ENCODE results near the gene NCAPD2.
A peak's percentile ranks its signal among the peaks of the same experiment; 100 is the strongest.

Gene NCAPD2

GRCh38 chr12:6534945-6535696, 41.2 kb downstream of the NCAPD2 start:
- DNase-seq: peak; percentile 83

GRCh38 chr12:6535697-6535946, 41.7 kb downstream of the NCAPD2 start:
- DNase-seq: no peak

GRCh38 chr12:6535960-6536847, 42.3 kb downstream of the NCAPD2 start:
- peak; percentile 16 for DNase-seq

- DNase-seq: no peak
Observed at GRCh38 chr12:6536894-6537579, 43.1 kb downstream of the NCAPD2 start.

- DNase-seq: peak; percentile 85
Observed at GRCh38 chr12:6537580-6538419, 43.9 kb downstream of the NCAPD2 start.

GRCh38 chr12:6538420-6539313, 44.8 kb downstream of the NCAPD2 start:
- DNase-seq: no peak

GRCh38 chr12:6539314-6539682, 45.4 kb downstream of the NCAPD2 start:
- no peak for DNase-seq

GRCh38 chr12:6539707-6540134, 45.8 kb downstream of the NCAPD2 start:
- no peak for DNase-seq

GRCh38 chr12:6540181-6540877, 46.4 kb downstream of the NCAPD2 start:
- peak; percentile 54 for DNase-seq

- no peak for DNase-seq
Observed at GRCh38 chr12:6541371-6542165, 47.7 kb downstream of the NCAPD2 start.

- DNase-seq: no peak
Observed at GRCh38 chr12:6542209-6543009, 48.5 kb downstream of the NCAPD2 start.

- no peak for DNase-seq
Observed at GRCh38 chr12:6546016-6546415, 52.1 kb downstream of the NCAPD2 start.

GRCh38 chr12:6547566-6547965, 53.7 kb downstream of the NCAPD2 start:
- no peak for DNase-seq

- no peak for DNase-seq
Observed at GRCh38 chr12:6547987-6548386, 54.1 kb downstream of the NCAPD2 start.

GRCh38 chr12:6548556-6548955, 54.7 kb downstream of the NCAPD2 start:
- no peak for DNase-seq

GRCh38 chr12:6548966-6549683, 55.2 kb downstream of the NCAPD2 start:
- DNase-seq: no peak

- DNase-seq: no peak
Observed at GRCh38 chr12:6549684-6550151, 55.8 kb downstream of the NCAPD2 start.

GRCh38 chr12:6550294-6551062, 56.6 kb downstream of the NCAPD2 start:
- no peak for DNase-seq
